ENCODE data around the gene CLDN34. TPM values are rescaled to one million over a fixed set of nuclear protein-coding genes. Genes with fewer than 3 reads are reported as not detected.

CLDN34 gene
- total RNA-seq, 2 experiments from 2014 or later: not detected

GRCh38 chrX:9997041-9997440 is 29.9 kb downstream of the CLDN34 start:
- no peaks in the 10 kb centered on the region for H3K9me3 ChIP-seq (ENCODE audit: low read length)
- no peak overlapping the region for H2AFZ ChIP-seq (ENCODE audit: low read length)
- intact Hi-C loops (cut with micrococcal nuclease; ENCODE audit: unreplicated experiment): loop anchor here (5.0 to 10.0 kb wide), 4 partner anchors 110 to 728 kb away; no protein-coding TSS in a partner anchor
- no peaks in the 10 kb centered on the region for H3K36me3 ChIP-seq (ENCODE audit: insufficient read depth, low read length)
- no peak overlapping the region for H3K27ac ChIP-seq (ENCODE audit: low read depth, low read length, poor library complexity, severe bottlenecking)
- no peak for DNase-seq (ENCODE audit: low spot score)
- ChIA-PET CTCF (ENCODE audit: unreplicated experiment) (interaction anchor here (0.7 kb wide), 1 partner anchor 73 kb away, joined by 4 read pairs; no protein-coding TSS in a partner anchor), POLR2A (no interaction called here)
- H3K4me3 ChIP-seq (ENCODE audit: low read depth, low read length, poor library complexity, severe bottlenecking): no peak overlapping the region
- H4K20me1 ChIP-seq (ENCODE audit: insufficient read depth, low read length): no peaks in the 10 kb centered on the region
- no peaks in the 10 kb centered on the region for H3K4me1 ChIP-seq (ENCODE audit: insufficient read depth, low read length, poor library complexity, severe bottlenecking)
- no peaks in the 10 kb centered on the region for H3K79me2 ChIP-seq (ENCODE audit: insufficient read depth, low read depth, low read length)
- no TSS peak for BruUV-seq (replicated peaks)
- H3K9me2 ChIP-seq (ENCODE audit: insufficient read depth, low read length): no peaks in the 10 kb centered on the region
- H3K4me2 ChIP-seq (ENCODE audit: low read length): no peak overlapping the region
- TF ChIP-seq CTCF (conservative IDR thresholded peaks at IDR 0.05; ENCODE audit: low read length) (no peak), EZH2phosphoT487 (IDR thresholded peaks at IDR 0.05; ENCODE audit: borderline replicate concordance, low read depth, low read length) (no peak)

- Histone ChIP-seq H3K27ac (ENCODE audit: low read depth, low read length, poor library complexity, severe bottlenecking) (no peak overlapping the region), H3K79me2 (ENCODE audit: insufficient read depth, low read depth, low read length) (no peaks in the 10 kb centered on the region), H2AFZ (ENCODE audit: low read length) (no peak overlapping the region), H3K36me3 (ENCODE audit: insufficient read depth, low read length) (no peaks in the 10 kb centered on the region), H3K4me3 (ENCODE audit: low read depth, low read length, poor library complexity, severe bottlenecking) (no peak overlapping the region), H3K4me2 (ENCODE audit: low read length) (peak overlapping the region; percentile 9; the same call in 1 of the 2 replicates), H4K20me1 (ENCODE audit: insufficient read depth, low read length) (no peaks in the 10 kb centered on the region), H3K9me3 (ENCODE audit: low read length) (no peaks in the 10 kb centered on the region), H3K9me2 (ENCODE audit: insufficient read depth, low read length) (no peaks in the 10 kb centered on the region), H3K4me1 (ENCODE audit: insufficient read depth, low read length, poor library complexity, severe bottlenecking) (no peaks in the 10 kb centered on the region)
- intact Hi-C loops (cut with micrococcal nuclease; ENCODE audit: unreplicated experiment): loop anchor here (5.0 to 10.0 kb wide), 4 partner anchors 110 to 727 kb away; no protein-coding TSS in a partner anchor
- TF ChIP-seq EZH2phosphoT487 (IDR thresholded peaks at IDR 0.05; ENCODE audit: borderline replicate concordance, low read depth, low read length): no peak
- TF ChIP-seq CTCF (conservative IDR thresholded peaks at IDR 0.05; ENCODE audit: low read length): no peak
- ChIA-PET POLR2A (no interaction called here), CTCF (ENCODE audit: unreplicated experiment) (interaction anchor here (0.7 kb wide), 1 partner anchor 73 kb away, joined by 4 read pairs; no protein-coding TSS in a partner anchor)
- DNase-seq (ENCODE audit: low spot score): no peak
- no TSS peak for BruUV-seq (replicated peaks)
Measured at GRCh38 chrX:9997524-9997923, 30.4 kb downstream of the CLDN34 start.

- H3K9me2 ChIP-seq (ENCODE audit: insufficient read depth, low read length): no peaks in the 10 kb centered on the region
- H2AFZ ChIP-seq (ENCODE audit: low read length): no peak overlapping the region
- H4K20me1 ChIP-seq (ENCODE audit: insufficient read depth, low read length): no peaks in the 10 kb centered on the region
- CTCF ChIA-PET (ENCODE audit: unreplicated experiment): no interaction called here
- no peak for TF ChIP-seq EZH2phosphoT487 (IDR thresholded peaks at IDR 0.05; ENCODE audit: borderline replicate concordance, low read depth, low read length)
- H3K9me3 ChIP-seq (ENCODE audit: low read length): no peaks in the 10 kb centered on the region
- intact Hi-C loops (cut with micrococcal nuclease; ENCODE audit: unreplicated experiment): no loop called here
- BruUV-seq (replicated peaks): no TSS peak
- POLR2A ChIA-PET: no interaction called here
- H3K79me2 ChIP-seq (ENCODE audit: insufficient read depth, low read depth, low read length): no peaks in the 10 kb centered on the region
- no peak for DNase-seq (ENCODE audit: low spot score)
- no peak overlapping the region for H3K27ac ChIP-seq (ENCODE audit: low read depth, low read length, poor library complexity, severe bottlenecking)
- H3K4me2 ChIP-seq (ENCODE audit: low read length): no peak overlapping the region
- H3K4me1 ChIP-seq (ENCODE audit: insufficient read depth, low read length, poor library complexity, severe bottlenecking): no peaks in the 10 kb centered on the region
- H3K36me3 ChIP-seq (ENCODE audit: insufficient read depth, low read length): no peaks in the 10 kb centered on the region
- H3K4me3 ChIP-seq (ENCODE audit: low read depth, low read length, poor library complexity, severe bottlenecking): no peak overlapping the region
Measured at GRCh38 chrX:10001496-10001895, 34.3 kb downstream of the CLDN34 start.
